Right lobe of liver (tissue), 4 donors: Measurements from ENCODE around the gene BCKDHA.

ENCODE experiments used
- CTCF ChIP-seq, 4 donors: fragments of 200-600 bp in 3 of 4; fragments of 450-650 bp in 1 of 4; IDR thresholded peaks; one replicate each; pipeline versions ENCODE4 v1.5.1 to v1.8.0; 2016 to 2022; ENCODE audit warnings: antibody characterized with exemption in 4 of 4, mild to moderate bottlenecking in 2 of 4
- POLR2A ChIP-seq: fragments of 450-650 bp; IDR thresholded peaks from one replicate; pipeline ENCODE4 v1.6.1; 2017; ENCODE audit warnings: antibody characterized with exemption, mild to moderate bottlenecking
- donor health status: DM: no; HTN: no; CAD: no.
- donor health status: DM: no; HTN: no; CAD: no.
- donor health status: DM: no; HTN: yes; CAD: no.

GRCh38 chr19:41397086-41398049 is at the start of gene BCKDHA, which contains the start of gene EXOSC5:
- TF ChIP-seq CTCF (IDR thresholded peaks at IDR 0.05), result no peak
- no peak for TF ChIP-seq POLR2A
